AG09309 (cell line): ENCODE results near the gene GFOD1.

Experiments
- DNase-seq: peaks from one replicate; pipeline ENCODE4 v3.0.0-alpha.2; 2010; ENCODE audit warnings: low read depth
- H3K4me3 ChIP-seq: 2 replicates; pipeline ENCODE4 v1.5.1; 2011; ENCODE audit warnings: mild to moderate bottlenecking, low read depth, low read length, moderate library complexity; ENCODE audit not compliant: control insufficient read depth
- TF ChIP-seq, protein P1 (sequence below): IDR thresholded peaks from 2 replicates; pipeline ENCODE4 v1.5.1; 2011; ENCODE audit warnings: mild to moderate bottlenecking, low read depth, low read length, inconsistent platforms; ENCODE audit not compliant: insufficient read depth, control insufficient read depth; ENCODE audit errors: missing control alignments

The GFOD1 gene

DNA sequence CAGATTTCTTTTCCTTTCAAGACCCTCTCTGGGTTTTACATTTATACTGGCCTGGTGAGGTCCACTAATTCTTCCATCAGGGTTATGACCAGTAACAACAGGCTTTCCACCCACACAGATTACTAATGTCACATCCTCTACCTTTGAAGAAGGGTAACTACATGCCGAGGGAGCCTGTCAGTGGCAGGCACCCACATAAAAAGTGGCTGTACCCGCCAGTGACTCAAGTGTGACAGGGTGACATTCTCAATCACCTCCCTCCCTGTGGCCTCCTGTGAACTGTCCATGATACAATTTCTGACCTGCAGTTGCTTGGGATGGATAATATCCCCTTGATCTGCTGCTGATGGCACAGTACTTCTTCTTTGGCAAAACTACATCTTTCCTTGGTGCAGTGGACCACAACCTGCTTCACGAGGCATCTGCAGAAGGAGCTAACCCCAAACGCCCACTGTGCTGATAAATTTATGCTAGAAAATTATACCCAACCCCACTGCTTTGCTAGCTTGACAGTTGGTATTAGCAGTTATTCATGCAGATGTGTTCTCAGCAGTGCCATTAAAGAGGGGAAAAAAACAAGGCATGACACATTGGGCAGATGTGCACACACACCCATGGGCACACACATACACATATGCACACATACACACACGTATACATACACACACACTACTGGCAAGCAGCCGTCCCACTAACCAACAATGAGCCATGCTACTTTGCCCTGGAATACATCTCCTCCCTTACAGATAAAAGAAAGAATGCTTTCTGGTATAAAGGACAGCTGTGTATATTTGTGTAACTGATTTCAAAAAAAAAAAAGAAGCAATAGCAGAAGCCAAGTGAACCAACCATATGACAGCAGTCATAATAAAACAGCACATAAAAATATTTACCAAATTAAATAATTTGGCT is 20.8 kb downstream of the GFOD1 start:
- TF ChIP-seq, protein P1, sequence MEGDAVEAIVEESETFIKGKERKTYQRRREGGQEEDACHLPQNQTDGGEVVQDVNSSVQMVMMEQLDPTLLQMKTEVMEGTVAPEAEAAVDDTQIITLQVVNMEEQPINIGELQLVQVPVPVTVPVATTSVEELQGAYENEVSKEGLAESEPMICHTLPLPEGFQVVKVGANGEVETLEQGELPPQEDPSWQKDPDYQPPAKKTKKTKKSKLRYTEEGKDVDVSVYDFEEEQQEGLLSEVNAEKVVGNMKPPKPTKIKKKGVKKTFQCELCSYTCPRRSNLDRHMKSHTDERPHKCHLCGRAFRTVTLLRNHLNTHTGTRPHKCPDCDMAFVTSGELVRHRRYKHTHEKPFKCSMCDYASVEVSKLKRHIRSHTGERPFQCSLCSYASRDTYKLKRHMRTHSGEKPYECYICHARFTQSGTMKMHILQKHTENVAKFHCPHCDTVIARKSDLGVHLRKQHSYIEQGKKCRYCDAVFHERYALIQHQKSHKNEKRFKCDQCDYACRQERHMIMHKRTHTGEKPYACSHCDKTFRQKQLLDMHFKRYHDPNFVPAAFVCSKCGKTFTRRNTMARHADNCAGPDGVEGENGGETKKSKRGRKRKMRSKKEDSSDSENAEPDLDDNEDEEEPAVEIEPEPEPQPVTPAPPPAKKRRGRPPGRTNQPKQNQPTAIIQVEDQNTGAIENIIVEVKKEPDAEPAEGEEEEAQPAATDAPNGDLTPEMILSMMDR: no peak
- no peak overlapping the region for H3K4me3 ChIP-seq
- DNase-seq: no peak

DNA sequence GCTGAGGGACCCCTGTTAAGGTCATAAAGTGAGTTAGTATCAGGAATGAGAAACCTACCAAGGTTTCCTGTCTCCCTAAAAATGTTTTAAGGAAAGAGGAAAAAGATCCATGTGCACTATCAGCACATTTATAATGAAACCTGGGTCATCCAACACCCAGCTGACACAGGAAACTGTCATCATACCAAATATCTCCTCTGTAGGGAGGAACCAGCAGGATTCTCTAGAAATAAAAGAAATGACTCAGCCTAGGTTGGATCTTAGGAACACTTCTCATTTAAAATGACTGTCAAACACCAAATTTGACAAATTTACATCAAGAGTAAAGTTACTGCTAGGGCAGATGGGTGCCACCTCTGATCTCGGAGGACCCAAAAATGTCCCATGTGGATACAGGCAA is 21.7 kb downstream of the GFOD1 start:
- DNase-seq: no peak
- TF ChIP-seq, protein P1: no peak
- no peak overlapping the region for H3K4me3 ChIP-seq

DNA sequence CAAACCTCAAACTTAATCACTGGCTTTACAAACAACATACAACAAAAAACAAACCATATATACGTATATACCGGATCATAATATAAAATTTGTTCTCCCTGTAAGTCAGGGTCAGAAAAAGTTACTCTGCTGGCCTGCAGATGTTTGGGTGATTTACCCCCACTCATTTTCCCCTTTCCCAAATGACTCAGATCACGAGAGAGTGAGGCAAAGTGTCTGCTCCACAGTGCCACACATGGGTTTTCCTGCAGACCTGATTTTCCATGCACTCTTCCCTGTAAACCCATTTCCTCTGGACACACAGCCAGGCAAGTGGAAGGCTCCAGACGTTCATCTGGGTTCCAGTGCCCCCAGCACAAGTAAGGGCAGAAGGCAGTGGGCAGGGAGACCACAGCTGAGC is 23.5 kb downstream of the GFOD1 start:
- no peak overlapping the region for H3K4me3 ChIP-seq
- TF ChIP-seq, protein P1: no peak
- no peak for DNase-seq

DNA sequence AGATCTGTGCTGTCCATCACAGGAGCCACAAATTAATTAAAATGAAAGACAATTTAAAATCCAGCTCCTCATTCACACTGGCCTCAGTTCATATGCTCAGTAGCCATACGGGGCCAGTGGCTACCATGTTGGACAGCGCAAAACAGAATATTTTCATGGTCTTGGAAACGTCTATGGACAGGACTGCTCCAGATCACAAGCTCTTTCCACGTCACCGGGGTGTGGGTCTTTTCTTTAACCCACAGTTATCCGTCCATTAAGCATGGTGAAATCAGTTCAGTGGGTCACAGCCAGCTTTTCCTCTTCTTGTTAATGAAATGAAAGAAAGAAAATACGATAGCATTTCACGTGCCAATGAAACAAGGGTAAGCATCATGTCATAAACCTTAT is 24.1 kb downstream of the GFOD1 start:
- H3K4me3 ChIP-seq: no peak overlapping the region
- TF ChIP-seq, protein P1: no peak
- no peak for DNase-seq

DNA sequence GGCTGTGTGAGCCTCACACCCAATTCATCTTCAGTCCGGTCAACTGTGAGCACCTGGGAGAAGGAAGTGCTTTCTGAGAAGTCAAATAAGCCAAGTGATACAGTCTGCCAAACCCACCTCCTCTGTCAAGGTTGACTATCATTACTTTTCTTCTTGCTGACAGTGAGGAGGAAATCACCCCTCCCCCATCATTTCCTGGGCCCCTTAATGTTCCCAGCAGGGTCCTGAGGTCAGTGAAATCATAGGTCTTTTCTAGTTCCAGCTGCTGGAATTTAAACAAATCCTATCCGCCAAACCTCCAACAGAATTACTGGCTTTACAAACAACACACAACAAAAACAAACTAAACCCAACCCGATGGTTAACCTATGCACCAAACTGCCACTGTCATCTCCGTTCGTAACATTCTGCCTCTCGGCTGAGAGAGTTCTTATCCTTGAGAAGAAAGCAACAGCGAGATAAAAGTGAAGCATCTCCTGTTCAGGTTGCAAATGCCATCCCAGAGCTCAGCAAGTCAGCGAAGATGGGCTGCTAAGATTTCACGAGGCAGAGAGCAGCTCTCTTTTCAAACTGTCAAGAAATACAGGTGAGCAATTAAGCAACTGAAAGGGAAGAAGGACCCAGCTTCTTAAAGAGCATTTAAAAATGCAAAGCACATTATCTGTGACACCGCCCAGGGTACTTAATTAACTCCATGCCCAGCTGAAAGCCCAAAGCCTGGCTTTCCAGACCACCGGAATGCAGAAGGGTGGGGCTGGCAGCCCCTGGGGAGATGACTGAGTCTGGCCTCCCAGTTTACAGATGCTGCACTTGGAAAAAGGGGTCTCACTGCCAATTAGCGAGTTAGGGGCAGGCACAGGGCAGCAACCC is 24.7 kb downstream of the GFOD1 start:
- no peak for DNase-seq
- TF ChIP-seq, protein P1: no peak
- no peak overlapping the region for H3K4me3 ChIP-seq

DNA sequence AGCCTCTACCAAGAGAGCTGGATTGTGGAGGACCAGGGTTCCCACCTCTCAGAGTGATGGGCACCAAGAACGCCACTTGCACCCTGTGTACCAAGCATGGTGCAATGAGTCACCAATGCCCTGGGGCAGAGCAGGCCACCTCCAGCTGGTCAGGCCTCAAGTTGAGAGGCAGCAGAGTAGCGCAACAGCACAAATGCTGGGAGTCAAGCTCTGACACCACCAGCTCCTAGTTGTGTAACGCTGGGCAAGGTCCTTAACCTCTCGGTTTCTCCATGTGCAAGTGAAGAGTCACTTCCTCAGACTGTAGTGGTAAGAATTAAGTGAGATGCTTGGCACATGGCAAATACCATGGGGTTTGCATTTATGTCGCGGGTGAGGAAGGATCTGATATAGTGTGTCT is 25.6 kb downstream of the GFOD1 start:
- DNase-seq: no peak
- TF ChIP-seq, protein P1: no peak
- no peak overlapping the region for H3K4me3 ChIP-seq
